Vagina (tissue), 2 donors: ENCODE results near the gene MYL3.

Experiments
- POLR2A ChIP-seq, 2 donors: fragments of 450-650 bp; IDR thresholded peaks; one replicate each; pipeline ENCODE4 v1.6.1; 2017; ENCODE audit warnings: antibody characterized with exemption in 2 of 2, mild to moderate bottlenecking in 2 of 2, moderate library complexity in 2 of 2
- TF ChIP-seq, protein P1 (sequence below), 3 experiments: fragments of 450-650 bp in 2 of 3; fragments of 200-600 bp in 1 of 3; sonication (generic) in 1 of 3; IDR thresholded peaks; one replicate each; pipeline ENCODE4 v1.5.1; 2017 to 2019; ENCODE audit warnings: antibody characterized with exemption in 3 of 3, mild to moderate bottlenecking in 2 of 3, moderate library complexity in 2 of 3

DNA sequence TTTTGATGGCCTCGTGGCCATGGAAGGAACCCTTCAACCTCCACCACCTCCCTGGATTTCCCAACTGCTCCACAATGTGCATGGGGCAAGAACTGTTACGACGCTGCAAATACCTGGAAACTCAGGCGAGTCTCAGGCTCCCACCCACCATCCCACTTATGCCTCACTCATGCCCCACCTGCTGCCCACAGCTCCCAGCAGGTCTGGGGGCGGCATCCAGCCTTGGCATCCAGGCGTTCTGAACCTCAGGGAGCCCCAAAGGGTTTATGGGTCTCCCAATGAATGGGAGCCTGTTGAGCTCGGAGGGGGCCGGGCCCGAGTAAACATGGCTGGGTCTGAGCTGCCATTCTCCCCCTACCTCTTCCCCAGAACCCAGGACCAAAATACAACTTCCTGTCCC, 12.3 kb upstream of the MYL3 start:
- TF ChIP-seq, protein P1, sequence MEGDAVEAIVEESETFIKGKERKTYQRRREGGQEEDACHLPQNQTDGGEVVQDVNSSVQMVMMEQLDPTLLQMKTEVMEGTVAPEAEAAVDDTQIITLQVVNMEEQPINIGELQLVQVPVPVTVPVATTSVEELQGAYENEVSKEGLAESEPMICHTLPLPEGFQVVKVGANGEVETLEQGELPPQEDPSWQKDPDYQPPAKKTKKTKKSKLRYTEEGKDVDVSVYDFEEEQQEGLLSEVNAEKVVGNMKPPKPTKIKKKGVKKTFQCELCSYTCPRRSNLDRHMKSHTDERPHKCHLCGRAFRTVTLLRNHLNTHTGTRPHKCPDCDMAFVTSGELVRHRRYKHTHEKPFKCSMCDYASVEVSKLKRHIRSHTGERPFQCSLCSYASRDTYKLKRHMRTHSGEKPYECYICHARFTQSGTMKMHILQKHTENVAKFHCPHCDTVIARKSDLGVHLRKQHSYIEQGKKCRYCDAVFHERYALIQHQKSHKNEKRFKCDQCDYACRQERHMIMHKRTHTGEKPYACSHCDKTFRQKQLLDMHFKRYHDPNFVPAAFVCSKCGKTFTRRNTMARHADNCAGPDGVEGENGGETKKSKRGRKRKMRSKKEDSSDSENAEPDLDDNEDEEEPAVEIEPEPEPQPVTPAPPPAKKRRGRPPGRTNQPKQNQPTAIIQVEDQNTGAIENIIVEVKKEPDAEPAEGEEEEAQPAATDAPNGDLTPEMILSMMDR (IDR thresholded peaks at IDR 0.05), result no peak
- TF ChIP-seq POLR2A (IDR thresholded peaks at IDR 0.05), result no peak
